Right kidney (tissue), 1 donor: ENCODE results near the gene MS4A7.

ENCODE experiments used
- DNase-seq: peaks from one replicate; pipeline ENCODE4 v3.0.0-alpha.2; 2016

MS4A7 gene

GRCh38 chr11:60370811-60371298, 7.5 kb upstream of the MS4A7 start:
- no peak for DNase-seq

- no peak for DNase-seq
Observed at GRCh38 chr11:60371386-60371785, 6.9 kb upstream of the MS4A7 start.

GRCh38 chr11:60371854-60372253, 6.5 kb upstream of the MS4A7 start:
- DNase-seq: no peak

GRCh38 chr11:60372767-60373166, 5.6 kb upstream of the MS4A7 start:
- no peak for DNase-seq

- no peak for DNase-seq
Observed at GRCh38 chr11:60375316-60375715, 3.0 kb upstream of the MS4A7 start.

GRCh38 chr11:60376601-60377000, 1.7 kb upstream of the MS4A7 start:
- DNase-seq: no peak

- DNase-seq: no peak
Observed at GRCh38 chr11:60377401-60378136, 763 bp upstream of the MS4A7 start.

- no peak for DNase-seq
Observed at GRCh38 chr11:60389279-60389910, 11.1 kb downstream of the MS4A7 start.

GRCh38 chr11:60390419-60390818, 12.1 kb downstream of the MS4A7 start:
- no peak for DNase-seq

- DNase-seq: no peak
Observed at GRCh38 chr11:60392361-60392760, 14.0 kb downstream of the MS4A7 start.

- DNase-seq: no peak
Observed at GRCh38 chr11:60393016-60393415, 14.7 kb downstream of the MS4A7 start.

GRCh38 chr11:60394666-60395380, 16.5 kb downstream of the MS4A7 start:
- no peak for DNase-seq

GRCh38 chr11:60396382-60396781, 18.1 kb downstream of the MS4A7 start, which contains the start of gene MS4A14:
Gene MS4A14 (plus strand): TSS chr11:60396459. CDS start chr11:60396579, 120 bp downstream.
- DNase-seq: no peak

GRCh38 chr11:60396799-60397198, 18.5 kb downstream of the MS4A7 start:
- DNase-seq: no peak

GRCh38 chr11:60420015-60420414, 41.7 kb downstream of the MS4A7 start:
- DNase-seq: no peak

GRCh38 chr11:60422609-60423008, 44.3 kb downstream of the MS4A7 start:
- no peak for DNase-seq

GRCh38 chr11:60428517-60428916, 50.2 kb downstream of the MS4A7 start:
- no peak for DNase-seq

- DNase-seq: no peak
Observed at GRCh38 chr11:60429272-60429671, 50.9 kb downstream of the MS4A7 start, which contains the start of gene MS4A5. Gene MS4A5 (plus strand): TSS chr11:60429572. CDS start chr11:60429675, 103 bp downstream.

GRCh38 chr11:60431251-60431650, 52.9 kb downstream of the MS4A7 start:
- peak; percentile 6 for DNase-seq

GRCh38 chr11:60433401-60433800, 55.1 kb downstream of the MS4A7 start:
- no peak for DNase-seq
